22Rv1 (cell line): ENCODE results near the gene PPP1R9B.

Source experiments
- CTCF ChIP-seq: fragments of 450-650 bp; IDR thresholded peaks from 2 replicates; pipeline ENCODE4 v1.5.1; 2017; ENCODE audit warnings: mild to moderate bottlenecking
- ZFX ChIP-seq: fragments of 450-650 bp; IDR thresholded peaks from 2 replicates; pipeline ENCODE4 v1.6.1; 2017; ENCODE audit warnings: antibody characterized with exemption, borderline replicate concordance

GRCh38 chr17:50145532-50146229 lies 4.8 kb downstream of the PPP1R9B start:
- TF ChIP-seq CTCF, result no peak
- TF ChIP-seq ZFX, result no peak
